HEK293T (cell line): ENCODE data around the gene EGLN1.

Source experiments
- CTCF ChIA-PET: fragments of 350-600 bp; formaldehyde crosslinking; extraction: SDS; loops from one replicate; lab custom pipeline; 2021; ENCODE audit warnings: antibody characterized with exemption, inconsistent platforms; lab: Yijun Ruan, JAX
- POLR2A ChIA-PET: fragments of 350-600 bp; formaldehyde crosslinking; extraction: SDS; loops from one replicate; lab custom pipeline; 2020; ENCODE audit warnings: antibody characterized with exemption, inconsistent platforms; lab: Yijun Ruan, JAX
- DNase-seq: peaks from one replicate; pipeline ENCODE4 v3.0.0; 2012; ENCODE audit warnings: mixed read lengths; ENCODE audit errors: extremely low spot score
- ARNT ChIP-seq: fragments of 450-650 bp; IDR thresholded peaks from 2 replicates; pipeline ENCODE4 v1.6.1; 2017; ENCODE audit warnings: mild to moderate bottlenecking
- BHLHE40 ChIP-seq: fragments of 450-650 bp; IDR thresholded peaks from 2 replicates; pipeline ENCODE4 v1.6.1; 2016; ENCODE audit warnings: mild to moderate bottlenecking, moderate library complexity, borderline replicate concordance
- CTBP1 ChIP-seq: fragments of 450-650 bp; IDR thresholded peaks from 2 replicates; pipeline ENCODE4 v1.6.1; 2016; ENCODE audit warnings: borderline replicate concordance
- ELF4 ChIP-seq: fragments of 450-650 bp; IDR thresholded peaks from 2 replicates; pipeline ENCODE4 v1.6.1; 2017; ENCODE audit warnings: antibody characterized with exemption
- FOXA1 ChIP-seq: fragments of 450-650 bp; IDR thresholded peaks from 2 replicates; pipeline ENCODE4 v1.6.1; 2016; ENCODE audit warnings: mild to moderate bottlenecking
- FOXK2 ChIP-seq: fragments of 450-650 bp; IDR thresholded peaks from 2 replicates; pipeline ENCODE4 v1.6.1; 2016; ENCODE audit warnings: mild to moderate bottlenecking
- FOXM1 ChIP-seq: fragments of 450-650 bp; IDR thresholded peaks from 2 replicates; pipeline ENCODE4 v1.6.1; 2017; ENCODE audit warnings: mild to moderate bottlenecking, borderline replicate concordance
- HDGF ChIP-seq: fragments of 450-650 bp; IDR thresholded peaks from 2 replicates; pipeline ENCODE4 v1.6.1; 2017; ENCODE audit warnings: antibody characterized with exemption, borderline replicate concordance
- L3MBTL2 ChIP-seq: fragments of 450-650 bp; conservative IDR thresholded peaks from 2 replicates; pipeline ENCODE4 v1.6.1; 2016; ENCODE audit warnings: mild to moderate bottlenecking
- LEF1 ChIP-seq: fragments of 450-650 bp; IDR thresholded peaks from 2 replicates; pipeline ENCODE4 v1.6.1; 2017; ENCODE audit warnings: mild to moderate bottlenecking, borderline replicate concordance
- NFRKB ChIP-seq: fragments of 450-650 bp; IDR thresholded peaks from 2 replicates; pipeline ENCODE4 v1.6.1; 2016; ENCODE audit warnings: mild to moderate bottlenecking, moderate library complexity
- SP1 ChIP-seq: fragments of 450-650 bp; IDR thresholded peaks from 2 replicates; pipeline ENCODE4 v1.6.1; 2017
- SUZ12 ChIP-seq: fragments of 450-650 bp; IDR thresholded peaks from 2 replicates; pipeline ENCODE4 v1.6.1; 2016; ENCODE audit warnings: mild to moderate bottlenecking
- TARDBP ChIP-seq: fragments of 450-650 bp; IDR thresholded peaks from 2 replicates; pipeline ENCODE4 v1.6.1; 2016
- ZNF384 ChIP-seq: fragments of 450-650 bp; IDR thresholded peaks from 2 replicates; pipeline ENCODE4 v1.6.1; 2016
- TF ChIP-seq, protein P1 (sequence below): fragments of 450-650 bp; IDR thresholded peaks from 2 replicates; pipeline ENCODE4 v1.6.1; 2016

Gene EGLN1

DNA sequence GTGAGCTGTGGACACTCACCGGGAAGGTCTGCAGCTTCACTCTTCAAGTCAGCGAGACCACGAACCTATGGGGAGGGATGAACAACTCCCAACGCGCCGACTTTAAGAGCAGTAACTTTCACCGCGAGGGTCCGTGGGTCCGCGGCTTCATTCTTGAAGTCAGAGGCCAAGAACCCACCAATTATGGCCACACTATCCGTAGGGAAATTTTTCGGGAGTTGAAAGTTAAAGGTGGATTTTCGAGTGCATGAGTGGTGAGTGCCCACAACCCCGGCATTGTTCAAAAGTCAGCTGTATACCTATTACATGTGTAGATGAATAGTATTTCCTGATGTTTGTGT, 104.1 kb downstream of the EGLN1 start:
- DNase-seq: no peak
- ChIA-PET POLR2A (interaction anchor here (1.9 kb wide), 1 partner anchor 20 kb away, joined by 5 read pairs; the partner anchor contains the start of genes EXOC8 and SPRTN), CTCF (interaction anchor here (1.2 kb wide), 1 partner anchor 20 kb away, joined by 3 read pairs; the partner anchor contains the start of gene EXOC8)
- TF ChIP-seq CTBP1 (no peak), SP1 (no peak), ELF4 (no peak), L3MBTL2 (no peak), FOXM1 (no peak), LEF1 (no peak), FOXA1 (no peak), BHLHE40 (no peak), FOXK2 (no peak), SUZ12 (no peak), ARNT (no peak), HDGF (no peak), ZNF384 (no peak), NFRKB (no peak), TARDBP (no peak)
- TF ChIP-seq, protein P1, sequence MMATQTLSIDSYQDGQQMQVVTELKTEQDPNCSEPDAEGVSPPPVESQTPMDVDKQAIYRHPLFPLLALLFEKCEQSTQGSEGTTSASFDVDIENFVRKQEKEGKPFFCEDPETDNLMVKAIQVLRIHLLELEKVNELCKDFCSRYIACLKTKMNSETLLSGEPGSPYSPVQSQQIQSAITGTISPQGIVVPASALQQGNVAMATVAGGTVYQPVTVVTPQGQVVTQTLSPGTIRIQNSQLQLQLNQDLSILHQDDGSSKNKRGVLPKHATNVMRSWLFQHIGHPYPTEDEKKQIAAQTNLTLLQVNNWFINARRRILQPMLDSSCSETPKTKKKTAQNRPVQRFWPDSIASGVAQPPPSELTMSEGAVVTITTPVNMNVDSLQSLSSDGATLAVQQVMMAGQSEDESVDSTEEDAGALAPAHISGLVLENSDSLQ: no peak

DNA sequence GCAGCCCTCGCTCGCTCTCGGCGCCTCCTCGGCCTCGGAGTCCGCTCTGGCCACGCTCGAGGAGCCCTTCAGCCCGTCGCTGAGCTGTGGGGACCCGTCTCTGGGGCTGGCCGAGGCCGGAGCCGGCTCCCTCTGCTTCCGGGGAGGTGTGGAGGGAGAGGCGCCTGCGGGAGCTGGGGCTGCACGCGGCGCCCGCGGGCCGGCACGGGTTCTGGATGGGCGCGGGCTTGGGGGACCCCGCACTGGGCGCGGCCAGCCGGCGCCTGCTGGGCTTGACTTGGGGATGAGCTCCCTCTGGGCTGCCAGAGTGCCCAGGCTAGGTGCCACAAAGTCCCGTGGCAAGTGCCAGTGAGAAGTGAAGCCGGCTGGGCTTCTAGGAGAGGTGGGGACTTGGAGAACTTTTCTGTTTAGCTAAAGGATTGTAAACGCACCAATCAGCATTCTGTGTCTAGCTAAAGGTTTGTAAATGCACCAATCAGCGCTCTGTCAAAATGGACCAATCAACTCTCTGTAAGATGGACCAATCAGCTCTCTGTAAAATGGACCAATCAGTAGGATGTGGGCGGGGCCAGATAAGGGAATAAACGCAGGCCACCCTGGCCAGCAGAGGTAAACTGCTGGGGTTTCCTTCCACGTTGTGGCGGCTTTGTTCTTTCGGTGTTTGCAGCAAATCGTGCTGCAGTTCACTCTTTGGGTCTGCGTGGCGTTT, 104.6 kb downstream of the EGLN1 start:
- POLR2A ChIA-PET: interaction anchor here (1.9 kb wide), 1 partner anchor 21 kb away, joined by 5 read pairs; the partner anchor contains the start of genes EXOC8 and SPRTN

DNA sequence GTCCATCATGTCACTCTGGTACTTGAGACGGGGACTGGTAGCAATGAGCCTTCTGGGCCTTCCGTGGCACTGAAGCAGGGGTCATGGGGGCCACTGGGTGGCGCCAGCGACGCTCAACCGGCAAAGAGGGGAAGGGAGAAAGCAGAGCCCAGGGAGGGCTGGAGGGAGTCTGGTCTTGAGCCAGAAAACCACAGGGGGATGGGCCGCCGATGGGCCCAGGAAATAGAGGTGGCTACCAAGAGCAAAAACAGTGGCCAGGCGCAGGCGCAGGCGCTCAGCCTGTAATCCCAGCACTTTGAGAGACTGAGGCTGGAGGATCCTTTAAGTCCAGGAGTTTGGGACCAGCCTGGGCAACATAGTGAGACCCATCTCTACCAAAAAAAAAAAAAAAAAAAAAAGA, 106.2 kb downstream of the EGLN1 start:
- peak; percentile 83 for DNase-seq
- POLR2A ChIA-PET: no interaction called here
- no peak for TF ChIP-seq LEF1
- TF ChIP-seq ZNF384: peak; percentile 93
- TF ChIP-seq ARNT: 0 out of 2 replicates have a peak, but pooled peaks have one; percentile 6
- no peak for TF ChIP-seq TARDBP
- TF ChIP-seq FOXM1: peak; percentile 71; the same call in 1 of the 2 replicates
- CTCF ChIA-PET: interaction anchor here (0.7 to 2.5 kb wide), 4 partner anchors 18 to 103 kb away, joined by 3 to 10 read pairs (median 6); partner anchors contain the start of genes EXOC8 and SPRTN

More for the DNA sequence above, 104.6 kb downstream of the EGLN1 start:
- CTCF ChIA-PET: interaction anchor here (1.2 kb wide), 1 partner anchor 20 kb away, joined by 3 read pairs; the partner anchor contains the start of gene EXOC8
- DNase-seq: no peak
- TF ChIP-seq NFRKB (no peak), FOXK2 (no peak), ARNT (no peak), ELF4 (no peak), TARDBP (no peak), SUZ12 (no peak), FOXM1 (no peak)
- TF ChIP-seq, protein P1: no peak
